Mesothelial cell of epicardium (in vitro differentiated cells): Measurements from ENCODE around the gene SLC37A4. TPM values are rescaled to one million over a fixed set of nuclear protein-coding genes. Genes with fewer than 3 reads are reported as not detected.
"Not testable (repeated sequence)": the region's sequence is repeated elsewhere in the genome, so short reads cannot be mapped to it uniquely, and the experiment has no call there.

Source experiments
- DNase-seq, 2 experiments: peaks; one replicate each; pipeline ENCODE4 v3.0.0; 2021; ENCODE audit warnings: low spot score in 2 of 2; ENCODE audit not compliant: unreplicated experiment in 2 of 2
- H3K27ac Mint-ChIP-seq: 2 replicates; pipeline ENCODE4 v1.8.0; 2021; ENCODE audit warnings: mixed read lengths
- H3K27me3 Mint-ChIP-seq: 2 replicates; pipeline ENCODE4 v1.8.0; 2021; ENCODE audit warnings: low read depth, mixed read lengths
- H3K36me3 Mint-ChIP-seq: 2 replicates; pipeline ENCODE4 v1.8.0; 2021; ENCODE audit warnings: mixed read lengths
- H3K4me1 Mint-ChIP-seq: 2 replicates; pipeline ENCODE4 v1.8.0; 2021; ENCODE audit warnings: mixed read lengths
- H3K4me3 Mint-ChIP-seq: 2 replicates; pipeline ENCODE4 v1.8.0; 2021; ENCODE audit warnings: mild to moderate bottlenecking, moderate library complexity, mixed read lengths
- H3K9me3 Mint-ChIP-seq: 2 replicates; pipeline ENCODE4 v1.8.0; 2021; ENCODE audit warnings: mixed read lengths
- CTCF ChIP-seq: fragments of 200-600 bp; sonication (generic); IDR thresholded peaks from one replicate; pipeline ENCODE4 v1.5.0; 2021; ENCODE audit warnings: antibody characterized with exemption; ENCODE audit not compliant: unreplicated experiment
- total RNA-seq: library from RNA; stranded (reverse); gene quantifications from 3 replicates; pipeline ENCODE4 v1.2.1, GENCODE V29; 2021

Gene SLC37A4
- total RNA-seq, 1 donor from 2014 or later, result 35.3 TPM

- no peaks in the 10 kb centered on the region for H3K9me3 Mint-ChIP-seq
- H3K36me3 Mint-ChIP-seq, result no peaks in the 10 kb centered on the region
- DNase-seq, result no peak
- no peak overlapping the region for H3K27ac Mint-ChIP-seq
- no peak overlapping the region for H3K4me3 Mint-ChIP-seq
- no peaks in the 10 kb centered on the region for H3K27me3 Mint-ChIP-seq
- no peaks in the 10 kb centered on the region for H3K4me1 Mint-ChIP-seq
- TF ChIP-seq CTCF, result no peak
Observed at GRCh38 chr11:119038884-119039283, 8.2 kb upstream of the SLC37A4 start.

GRCh38 chr11:119034813-119035212 lies 4.1 kb upstream of the SLC37A4 start:
- TF ChIP-seq CTCF, result no peak
- no peak overlapping the region for H3K27ac Mint-ChIP-seq
- H3K4me3 Mint-ChIP-seq, result no peak overlapping the region
- H3K9me3 Mint-ChIP-seq, result no peaks in the 10 kb centered on the region
- H3K36me3 Mint-ChIP-seq, result no peaks in the 10 kb centered on the region
- peaks cover 2% of the 10 kb centered on the region for H3K4me1 Mint-ChIP-seq
- no peaks in the 10 kb centered on the region for H3K27me3 Mint-ChIP-seq
- DNase-seq, result no peak

GRCh38 chr11:119033421-119033820 lies 2.7 kb upstream of the SLC37A4 start:
- H3K9me3 Mint-ChIP-seq, H3K4me3 Mint-ChIP-seq, H3K36me3 Mint-ChIP-seq, H3K27ac Mint-ChIP-seq, DNase-seq, H3K27me3 Mint-ChIP-seq: not testable (repeated sequence)
- peaks cover 14% of the 10 kb centered on the region for H3K4me1 Mint-ChIP-seq

GRCh38 chr11:119031912-119032280 lies 1.2 kb upstream of the SLC37A4 start:
- Mint-ChIP-seq H3K27me3 (no peaks in the 10 kb centered on the region), H3K9me3 (no peaks in the 10 kb centered on the region), H3K4me3 (no peak overlapping the region), H3K27ac (no peak overlapping the region), H3K4me1 (peaks cover 14% of the 10 kb centered on the region), H3K36me3 (peaks cover 3% of the 10 kb centered on the region)
- no peak for DNase-seq
- no peak for TF ChIP-seq CTCF

- no peaks in the 10 kb centered on the region for H3K27me3 Mint-ChIP-seq
- no peaks in the 10 kb centered on the region for H3K9me3 Mint-ChIP-seq
- peak overlapping the region; percentile 68 for H3K4me3 Mint-ChIP-seq
- peaks cover 10% of the 10 kb centered on the region for H3K36me3 Mint-ChIP-seq
- DNase-seq, result no peak
- no peak for TF ChIP-seq CTCF
- H3K27ac Mint-ChIP-seq, result peak overlapping the region; percentile 15
- peaks cover 14% of the 10 kb centered on the region for H3K4me1 Mint-ChIP-seq
Observed at GRCh38 chr11:119030029-119030328, 698 bp downstream of the SLC37A4 start.

- DNase-seq, result no peak
- Mint-ChIP-seq H3K27me3 (no peaks in the 10 kb centered on the region), H3K4me3 (peak overlapping the region; percentile 68), H3K36me3 (peaks cover 14% of the 10 kb centered on the region), H3K9me3 (no peaks in the 10 kb centered on the region), H3K27ac (peak overlapping the region; percentile 15), H3K4me1 (peaks cover 14% of the 10 kb centered on the region)
- TF ChIP-seq CTCF, result no peak
Observed at GRCh38 chr11:119029340-119030028, 1.2 kb downstream of the SLC37A4 start.
